Pancreas (tissue), 10 donors: Measurements from ENCODE around the gene STUM. TPM values are rescaled to one million over a fixed set of nuclear protein-coding genes. Genes with fewer than 3 reads are reported as not detected.

Experiments used
- ATAC-seq, 4 donors: fragments of 200-7000 bp; cut with Tn5 transposase; one replicate each; pipeline versions ENCODE4 v1.8.0 to v1.9.1; 2020; ENCODE audit warnings: mild to moderate bottlenecking in 4 of 4, moderate library complexity in 4 of 4
- DNase-seq, 6 donors: peaks; one replicate each; pipeline ENCODE4 v3.0.0-alpha.2; 2020
- FAIRE-seq: peaks from 2 replicates; lab custom pipeline; 2012; peaks lifted over from hg19 to GRCh38; lab: Jason Lieb, UNC
- H3K27ac ChIP-seq, 4 donors: fragments of 200-600 bp; sonication (generic); 1 replicate in 3 of 4; 2 replicates in 1 of 4; pipeline versions ENCODE4 v1.5.0 to v1.8.0; 2020
- H3K27me3 ChIP-seq, 4 donors: fragments of 200-600 bp; one replicate each; pipeline ENCODE4 v1.8.0; 2021
- H3K36me3 ChIP-seq, 3 donors: fragments of 200-600 bp; sonication (generic) in 1 of 3; one replicate each; pipeline versions ENCODE4 v1.5.0 to v1.8.0; 2020 to 2021
- H3K4me1 ChIP-seq, 3 donors: fragments of 200-600 bp; one replicate each; pipeline ENCODE4 v1.8.0; 2021
- H3K4me3 ChIP-seq, 4 donors: fragments of 200-600 bp; sonication (generic) in 2 of 4; one replicate each; pipeline versions ENCODE4 v1.5.0 to v1.8.0; 2020 to 2021
- H3K9me3 ChIP-seq, 4 donors: fragments of 200-600 bp; one replicate each; pipeline ENCODE4 v1.8.0; 2021
- CTCF ChIP-seq, 4 donors: fragments of 200-600 bp; sonication (generic) in 3 of 4; IDR thresholded peaks; one replicate each; pipeline versions ENCODE4 v1.5.0 to v1.8.0; 2021; ENCODE audit warnings: antibody characterized with exemption in 4 of 4
- WGBS, 2 donors: extraction: QIAGEN DNeasy Blood & Tissue Kit; methylation state at CpG; one replicate each; pipeline ENCODE4 v1.1.7; 2013; 5-methylcytosine and 5-hydroxymethylcytosine counted together
- intact Hi-C, 3 donors: fragments of 100-400 bp; cut with DNase I; formaldehyde crosslinking; loops; one replicate each; pipeline versions ENCODE4 v1.11.1 to v1.14.2; 2022
- polyA plus RNA-seq, 2 donors: library from polyadenylated mRNA; stranded (reverse); fragments of 200-250 nt; gene quantifications; one replicate each; pipeline ENCODE4 v1.2.3, GENCODE V29; 2013
- total RNA-seq, 6 donors: library from RNA; stranded (reverse); fragmentation: NEBNext Ultra II Directional in 4 of 6; extraction: Animal tissue kit (Norgen Biotek cat#: 25700) in 4 of 6; gene quantifications; one replicate each; pipeline versions ENCODE4 v1.2.1 to v1.2.4, GENCODE V29; 2021 to 2023
- donor health status: healthy with polysubstance abuse.
- donor health status: DM: no; HTN: no; CAD: no; lungs with moderate emphysema.
- donor health status: DM: no; HTN: no; CAD: no.
- donor health status: control.
- donor health status: control.
- donor health status: Bipolar disorder and iron deficiency.
- donor health status: DM: yes; HTN: yes; CAD: no.
- donor health status: DM: no; HTN: no; CAD: no.
- donor health status: DM: no; HTN: no; CAD: no.
- donor health status: DM: yes; HTN: yes; CAD: no.

STUM gene
- total and polyA plus RNA-seq, 8 donors: 0.32 to 1.2 (median 0.56) TPM

- FAIRE-seq (no peak), ATAC-seq (no peak), DNase-seq (no peak)
- H3K27ac ChIP-seq: no peak overlapping the region
- intact Hi-C loops: no loop called here
- no peaks in the 10 kb centered on the region for H3K36me3 ChIP-seq
- no peaks in the 10 kb centered on the region for H3K4me1 ChIP-seq
- no peak overlapping the region for H3K4me3 ChIP-seq
- no peak for TF ChIP-seq CTCF (IDR thresholded peaks at IDR 0.05)
- WGBS, 2 donors: 84 to 89% methylated on average over 7 of the region's 7 CpGs
- H3K27me3 ChIP-seq: no peaks in the 10 kb centered on the region
- H3K9me3 ChIP-seq: no peaks in the 10 kb centered on the region
Observed at GRCh38 chr1:226560243-226560642, 11.7 kb downstream of the STUM start.

GRCh38 chr1:226562989-226563388, 14.4 kb downstream of the STUM start:
- WGBS, 2 donors: 59 to 68% methylated on average over 2 of the region's 2 CpGs
- FAIRE-seq (no peak), DNase-seq (no peak), ATAC-seq (no peak)
- no peak for TF ChIP-seq CTCF (IDR thresholded peaks at IDR 0.05)
- no peak overlapping the region for H3K27ac ChIP-seq
- no peaks in the 10 kb centered on the region for H3K36me3 ChIP-seq
- no peaks in the 10 kb centered on the region for H3K27me3 ChIP-seq
- intact Hi-C loops: no loop called here
- H3K4me3 ChIP-seq: no peak overlapping the region
- no peaks in the 10 kb centered on the region for H3K9me3 ChIP-seq
- no peaks in the 10 kb centered on the region for H3K4me1 ChIP-seq

- H3K27me3 ChIP-seq: no peaks in the 10 kb centered on the region
- H3K9me3 ChIP-seq: no peaks in the 10 kb centered on the region
- ATAC-seq: peak in 1 of 4 donors; percentile 66
- peak in 1 of 6 donors; percentile 33 for DNase-seq
- WGBS, 2 donors: 73 to 81% methylated on average over 6 of the region's 6 CpGs
- no peak overlapping the region for H3K27ac ChIP-seq
- no peak for FAIRE-seq
- H3K4me1 ChIP-seq: no peaks in the 10 kb centered on the region
- intact Hi-C loops: no loop called here
- no peak for TF ChIP-seq CTCF (IDR thresholded peaks at IDR 0.05)
- no peak overlapping the region for H3K4me3 ChIP-seq
- H3K36me3 ChIP-seq: no peaks in the 10 kb centered on the region
Observed at GRCh38 chr1:226563666-226564065, 15.1 kb downstream of the STUM start.

- Histone ChIP-seq H3K4me1 (no peaks in the 10 kb centered on the region), H3K4me3 (no peak overlapping the region), H3K36me3 (no peaks in the 10 kb centered on the region), H3K27ac (no peak overlapping the region), H3K27me3 (no peaks in the 10 kb centered on the region), H3K9me3 (no peaks in the 10 kb centered on the region)
- intact Hi-C loops: no loop called here
- FAIRE-seq: no peak
- TF ChIP-seq CTCF (IDR thresholded peaks at IDR 0.05): no peak
- 92 to 93% methylated on average over 8 of the region's 8 CpGs for WGBS, 2 donors
- peak in 1 of 6 donors; percentile 21 for DNase-seq
- ATAC-seq: no peak
Observed at GRCh38 chr1:226565476-226565875, 16.9 kb downstream of the STUM start.

- no peak for TF ChIP-seq CTCF (IDR thresholded peaks at IDR 0.05)
- FAIRE-seq: no peak
- ATAC-seq: no peak
Observed at GRCh38 chr1:226566234-226566633, 17.7 kb downstream of the STUM start.

More at GRCh38 chr1:226566234-226566633, 17.7 kb downstream of the STUM start:
- H3K9me3 ChIP-seq: no peaks in the 10 kb centered on the region
- no peaks in the 10 kb centered on the region for H3K4me1 ChIP-seq
- 94 to 100% methylated on average over 1 of the region's 1 CpG for WGBS, 2 donors
- no peak overlapping the region for H3K27ac ChIP-seq
- no peak for DNase-seq
- no peak overlapping the region for H3K4me3 ChIP-seq
- intact Hi-C loops: no loop called here
- H3K36me3 ChIP-seq: no peaks in the 10 kb centered on the region
- no peaks in the 10 kb centered on the region for H3K27me3 ChIP-seq
